ENCODE measurements around the gene SPOPL. TPM values are rescaled to one million over a fixed set of nuclear protein-coding genes. Genes with fewer than 3 reads are reported as not detected.

The SPOPL gene
- total and polyA plus RNA-seq, 2 of the 4 experiments (the other 2 are of a cell fraction): 4.8 to 20.3 TPM

- TF ChIP-seq FOS (IDR thresholded peaks at IDR 0.05; ENCODE audit: low read depth, low read length) (no peak), POLR2A (IDR thresholded peaks at IDR 0.05; ENCODE audit: low read depth, low read length) (no peak), CHD1 (IDR thresholded peaks at IDR 0.05; ENCODE audit: low read depth, low read length) (no peak), MXI1 (IDR thresholded peaks at IDR 0.05; ENCODE audit: borderline replicate concordance, low read depth, low read length) (no peak), USF2 (IDR thresholded peaks at IDR 0.05; ENCODE audit: low read depth, low read length) (no peak), RFX5 (IDR thresholded peaks at IDR 0.05; ENCODE audit: low read depth, low read length) (no peak), ELK1 (IDR thresholded peaks at IDR 0.05; ENCODE audit: borderline replicate concordance, low read depth, low read length) (no peak), RCOR1 (IDR thresholded peaks at IDR 0.05; ENCODE audit: insufficient replicate concordance, low read length) (no peak), MAZ (IDR thresholded peaks at IDR 0.05; ENCODE audit: borderline replicate concordance, low read depth, low read length) (no peak), BHLHE40 (IDR thresholded peaks at IDR 0.05; ENCODE audit: low read depth, low read length) (no peak), NFE2L2 (IDR thresholded peaks at IDR 0.05; ENCODE audit: low read depth, low read length) (no peak), SMC3 (IDR thresholded peaks at IDR 0.05; ENCODE audit: low read depth, low read length) (no peak), MAFK (IDR thresholded peaks at IDR 0.05; ENCODE audit: low read depth, low read length) (no peak), RAD21 (IDR thresholded peaks at IDR 0.05; ENCODE audit: low read length) (no peak)
- TF ChIP-seq, protein P1, sequence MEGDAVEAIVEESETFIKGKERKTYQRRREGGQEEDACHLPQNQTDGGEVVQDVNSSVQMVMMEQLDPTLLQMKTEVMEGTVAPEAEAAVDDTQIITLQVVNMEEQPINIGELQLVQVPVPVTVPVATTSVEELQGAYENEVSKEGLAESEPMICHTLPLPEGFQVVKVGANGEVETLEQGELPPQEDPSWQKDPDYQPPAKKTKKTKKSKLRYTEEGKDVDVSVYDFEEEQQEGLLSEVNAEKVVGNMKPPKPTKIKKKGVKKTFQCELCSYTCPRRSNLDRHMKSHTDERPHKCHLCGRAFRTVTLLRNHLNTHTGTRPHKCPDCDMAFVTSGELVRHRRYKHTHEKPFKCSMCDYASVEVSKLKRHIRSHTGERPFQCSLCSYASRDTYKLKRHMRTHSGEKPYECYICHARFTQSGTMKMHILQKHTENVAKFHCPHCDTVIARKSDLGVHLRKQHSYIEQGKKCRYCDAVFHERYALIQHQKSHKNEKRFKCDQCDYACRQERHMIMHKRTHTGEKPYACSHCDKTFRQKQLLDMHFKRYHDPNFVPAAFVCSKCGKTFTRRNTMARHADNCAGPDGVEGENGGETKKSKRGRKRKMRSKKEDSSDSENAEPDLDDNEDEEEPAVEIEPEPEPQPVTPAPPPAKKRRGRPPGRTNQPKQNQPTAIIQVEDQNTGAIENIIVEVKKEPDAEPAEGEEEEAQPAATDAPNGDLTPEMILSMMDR (conservative IDR thresholded peaks at IDR 0.05; ENCODE audit: low read depth, low read length): no peak
- Histone ChIP-seq H3K18ac (ENCODE audit: low read depth, low read length) (no peak overlapping the region), H3K23ac (ENCODE audit: low read depth, low read length) (no peak overlapping the region), H3K4me3 (ENCODE audit: insufficient read depth, low read depth, low read length) (no peak overlapping the region), H4K91ac (ENCODE audit: insufficient read depth, low read depth, low read length) (no peak overlapping the region), H2BK20ac (ENCODE audit: low read depth, low read length) (no peak overlapping the region), H3K4me2 (ENCODE audit: low read depth, low read length) (no peak overlapping the region), H3K27ac (ENCODE audit: insufficient read depth, low read length) (no peak overlapping the region), H3K4me1 (ENCODE audit: control insufficient read depth, insufficient read depth, low read length) (no peaks in the 10 kb centered on the region), H3K4ac (ENCODE audit: low read depth, low read length) (no peak overlapping the region), H2AK5ac (ENCODE audit: low read depth, low read length) (no peak overlapping the region), H3K36me3 (ENCODE audit: control insufficient read depth, insufficient read depth, low read length) (no peaks in the 10 kb centered on the region), H2BK15ac (ENCODE audit: low read depth, low read length) (no peak overlapping the region), H4K5ac (ENCODE audit: low read depth, low read length) (no peak overlapping the region), H2AFZ (replicated peaks; ENCODE audit: low read length, poor library complexity) (no peak overlapping the region), H3K27me3 (ENCODE audit: control insufficient read depth, insufficient read depth, low read length) (no peaks in the 10 kb centered on the region), H4K8ac (ENCODE audit: low read depth in 2 of 2, low read length in 2 of 2) (no peak overlapping the region), H3K9me1 (ENCODE audit: insufficient read depth, low read length) (no peaks in the 10 kb centered on the region), H2AK9ac (replicated peaks; ENCODE audit: low read depth, low read length, poor library complexity) (no peak overlapping the region), H2BK120ac (ENCODE audit: low read depth, low read length) (no peak overlapping the region), H4K20me1 (ENCODE audit: insufficient read depth, low read length) (no peaks in the 10 kb centered on the region), H2BK5ac (ENCODE audit: low read depth, low read length, poor library complexity, severe bottlenecking) (no peak overlapping the region), H3K14ac (replicated peaks; ENCODE audit: low read depth, low read length) (no peak overlapping the region), H3K79me1 (ENCODE audit: low read depth in 1 of 2, low read length in 2 of 2) (no peaks in the 10 kb centered on the region), H3K9ac (ENCODE audit: low read depth, low read length) (no peak overlapping the region), H3K56ac (ENCODE audit: extremely low read depth, insufficient read depth, low read length) (no peak overlapping the region), H3K9me3 (ENCODE audit: control insufficient read depth, insufficient read depth, low read length) (no peaks in the 10 kb centered on the region)
- dilution Hi-C loops (cut with HindIII; ENCODE audit: low sequenced_read_pairs, unreplicated experiment) (no loop called here), in situ Hi-C loops (cut with MboI; ENCODE audit: low sequenced_read_pairs) (no loop called here), intact Hi-C loops (cut with micrococcal nuclease) (no loop called here)
- POLR2A ChIA-PET (ENCODE audit: unreplicated experiment): no interaction called here
- CTCF ChIA-PET: interaction anchor here (0.7 kb wide), 1 partner anchor 11 kb away, joined by 3 read pairs; no protein-coding TSS in a partner anchor
- DNase-seq (no peak), ATAC-seq (ENCODE audit: low read depth) (no peak)
- no TSS peak for BruUV-seq (replicated peaks)
These were observed 25.4 kb upstream of the SPOPL start for GRCh38 chr2:138476186-138476585.
